PFSK-1 (cell line): Measurements from ENCODE around the gene ERC1.

ENCODE experiments used
- FOXP2 ChIP-seq: optimal IDR thresholded peaks from 2 replicates; pipeline ENCODE3; 2011; ENCODE audit warnings: borderline replicate concordance, control low read depth, inconsistent platforms; ENCODE audit not compliant: insufficient read depth; ENCODE audit errors: extremely low read length, extremely low read depth
- POLR2AphosphoS5 ChIP-seq: IDR thresholded peaks from 2 replicates; pipeline ENCODE4 v1.6.1; 2012; ENCODE audit warnings: low read depth, mild to moderate bottlenecking, control low read depth, low read length, moderate library complexity
- SIN3A ChIP-seq: IDR thresholded peaks from 2 replicates; pipeline ENCODE4 v1.6.1; 2012; ENCODE audit warnings: mild to moderate bottlenecking, low read length, moderate library complexity, borderline replicate concordance; ENCODE audit not compliant: insufficient read depth
- TAF1 ChIP-seq: IDR thresholded peaks from 2 replicates; pipeline ENCODE4 v1.6.1; 2012; ENCODE audit warnings: low read length, control low read depth, borderline replicate concordance; ENCODE audit not compliant: insufficient read depth
- TF ChIP-seq, protein P1 (sequence below), 2 experiments: IDR thresholded peaks; 2 replicates each; pipeline versions ENCODE4 v1.6.1 to v1.8.0; 2011 to 2012; ENCODE audit warnings: low read depth in 2 of 2, low read length in 2 of 2, control low read depth in 1 of 2, inconsistent platforms in 1 of 2, mild to moderate bottlenecking in 1 of 2, moderate library complexity in 1 of 2; ENCODE audit not compliant: insufficient read depth in 1 of 2

DNA sequence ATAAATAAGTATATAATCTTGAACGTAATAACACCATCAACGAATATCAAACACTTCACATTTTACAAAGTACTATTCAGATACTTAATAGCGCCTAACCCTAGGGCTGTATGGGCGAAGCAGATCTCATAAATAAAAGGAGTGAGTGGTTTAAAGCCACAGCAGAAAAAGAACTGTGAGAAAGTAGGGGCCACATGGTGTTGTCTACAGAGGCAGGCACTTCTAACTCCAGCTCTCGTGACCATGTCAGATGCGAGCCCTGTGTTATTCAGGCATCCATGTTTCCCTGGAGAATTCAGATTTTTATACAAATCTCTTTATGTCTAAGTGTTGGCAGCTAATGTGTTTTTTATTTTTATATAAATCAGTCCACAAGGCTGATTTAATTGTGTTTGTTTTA is 391.1 kb downstream of the ERC1 start:
- TF ChIP-seq TAF1 (no peak), SIN3A (no peak), POLR2AphosphoS5 (no peak), FOXP2 (no peak)
- TF ChIP-seq, protein P1, sequence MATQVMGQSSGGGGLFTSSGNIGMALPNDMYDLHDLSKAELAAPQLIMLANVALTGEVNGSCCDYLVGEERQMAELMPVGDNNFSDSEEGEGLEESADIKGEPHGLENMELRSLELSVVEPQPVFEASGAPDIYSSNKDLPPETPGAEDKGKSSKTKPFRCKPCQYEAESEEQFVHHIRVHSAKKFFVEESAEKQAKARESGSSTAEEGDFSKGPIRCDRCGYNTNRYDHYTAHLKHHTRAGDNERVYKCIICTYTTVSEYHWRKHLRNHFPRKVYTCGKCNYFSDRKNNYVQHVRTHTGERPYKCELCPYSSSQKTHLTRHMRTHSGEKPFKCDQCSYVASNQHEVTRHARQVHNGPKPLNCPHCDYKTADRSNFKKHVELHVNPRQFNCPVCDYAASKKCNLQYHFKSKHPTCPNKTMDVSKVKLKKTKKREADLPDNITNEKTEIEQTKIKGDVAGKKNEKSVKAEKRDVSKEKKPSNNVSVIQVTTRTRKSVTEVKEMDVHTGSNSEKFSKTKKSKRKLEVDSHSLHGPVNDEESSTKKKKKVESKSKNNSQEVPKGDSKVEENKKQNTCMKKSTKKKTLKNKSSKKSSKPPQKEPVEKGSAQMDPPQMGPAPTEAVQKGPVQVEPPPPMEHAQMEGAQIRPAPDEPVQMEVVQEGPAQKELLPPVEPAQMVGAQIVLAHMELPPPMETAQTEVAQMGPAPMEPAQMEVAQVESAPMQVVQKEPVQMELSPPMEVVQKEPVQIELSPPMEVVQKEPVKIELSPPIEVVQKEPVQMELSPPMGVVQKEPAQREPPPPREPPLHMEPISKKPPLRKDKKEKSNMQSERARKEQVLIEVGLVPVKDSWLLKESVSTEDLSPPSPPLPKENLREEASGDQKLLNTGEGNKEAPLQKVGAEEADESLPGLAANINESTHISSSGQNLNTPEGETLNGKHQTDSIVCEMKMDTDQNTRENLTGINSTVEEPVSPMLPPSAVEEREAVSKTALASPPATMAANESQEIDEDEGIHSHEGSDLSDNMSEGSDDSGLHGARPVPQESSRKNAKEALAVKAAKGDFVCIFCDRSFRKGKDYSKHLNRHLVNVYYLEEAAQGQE (IDR thresholded peaks at IDR 0.05; ENCODE audit: insufficient read depth in 1 of 2, low read depth in 2 of 2, low read length in 2 of 2), result no peak
